Measurements from ENCODE around the gene TRIM31.

The TRIM31 gene

DNA sequence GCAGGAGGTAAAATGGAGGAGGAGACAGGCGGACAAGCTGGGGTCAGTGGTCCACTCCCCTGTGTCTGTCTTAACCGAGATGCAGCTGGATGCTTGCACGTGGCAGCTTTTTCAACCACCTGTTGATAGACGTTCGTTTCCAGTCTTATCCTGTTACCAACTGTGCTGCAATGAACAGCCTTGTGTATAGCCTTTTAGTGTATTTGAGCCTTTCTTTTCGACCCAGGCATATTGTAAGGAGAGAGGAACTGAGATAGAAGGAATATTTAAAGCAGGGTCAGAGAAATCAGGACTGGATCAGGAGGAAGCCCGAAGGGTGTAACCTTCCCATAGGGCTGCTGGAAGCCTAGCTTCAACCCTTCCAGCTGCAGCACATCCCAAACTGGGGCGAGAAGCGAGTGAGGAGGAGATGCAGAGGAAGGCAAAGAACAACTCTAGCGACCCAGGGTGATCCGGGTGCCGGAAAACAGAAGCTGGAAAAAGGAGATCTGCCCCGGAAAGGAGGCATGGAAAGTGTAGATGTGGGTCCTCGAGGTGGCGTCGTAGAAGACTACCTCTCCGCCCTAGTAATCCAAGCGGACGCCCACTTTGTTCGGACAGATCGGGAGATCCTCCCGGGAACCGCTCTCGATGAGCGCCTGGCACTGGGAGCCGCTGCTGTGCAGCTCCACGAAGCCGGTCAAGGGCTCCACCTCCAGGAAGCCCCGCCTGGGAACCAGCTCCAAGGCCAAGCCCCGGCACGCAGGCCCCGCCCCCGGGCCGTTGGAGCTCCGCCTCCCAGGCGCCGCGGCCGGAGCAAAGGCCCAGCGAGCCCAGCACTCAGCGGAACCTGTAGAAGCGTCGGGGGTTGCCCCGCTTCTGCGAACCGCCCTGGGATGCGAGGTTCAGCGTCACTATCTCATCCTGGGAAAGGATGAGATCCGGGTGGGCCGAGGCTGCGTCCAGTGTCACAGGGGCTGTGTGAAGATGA, 11.2 kb downstream of the TRIM31 start (continued):
- TF ChIP-seq ZNF645 (tag by site-specific recombination; IDR thresholded peaks at IDR 0.05) (no peak), ZNF423 (tag by site-specific recombination; IDR thresholded peaks at IDR 0.05) (no peak), ZNF843 (tag by site-specific recombination; IDR thresholded peaks at IDR 0.05) (0 out of 2 replicates have a peak, but pooled peaks have one; percentile 15), ZNF768 (tag by site-specific recombination; IDR thresholded peaks at IDR 0.05) (no peak; the same call in 1 of the 2 replicates), KLF16 (tag by site-specific recombination; IDR thresholded peaks at IDR 0.05) (no peak), ZNF112 (tag by site-specific recombination; IDR thresholded peaks at IDR 0.05) (no peak), FEZF1 (tag by site-specific recombination; IDR thresholded peaks at IDR 0.05) (no peak), ZNF555 (tag by site-specific recombination; conservative IDR thresholded peaks at IDR 0.05) (no peak), ZNF223 (tag by site-specific recombination; IDR thresholded peaks at IDR 0.05) (no peak), ZNF341 (tag by site-specific recombination; IDR thresholded peaks at IDR 0.05; ENCODE audit: low read depth) (peak; percentile 69), ZBTB6 (tag by site-specific recombination; IDR thresholded peaks at IDR 0.05) (no peak), ZNF426 (tag by site-specific recombination; IDR thresholded peaks at IDR 0.05) (no peak), ZNF10 (tag by site-specific recombination; IDR thresholded peaks at IDR 0.05) (no peak), SCRT2 (tag by site-specific recombination; IDR thresholded peaks at IDR 0.05) (peak; percentile 97), ZEB2 (tag by site-specific recombination; IDR thresholded peaks at IDR 0.05) (0 out of 2 replicates have a peak, but pooled peaks have one; percentile 3), WT1 (tag by site-specific recombination; IDR thresholded peaks at IDR 0.05) (peak; percentile 14; the same call in 1 of the 2 replicates), SALL2 (tag by site-specific recombination; IDR thresholded peaks at IDR 0.05; ENCODE audit: borderline replicate concordance) (no peak), ZNF830 (tag by site-specific recombination; IDR thresholded peaks at IDR 0.05; ENCODE audit: low read depth) (no peak), ZNF473 (tag by site-specific recombination; IDR thresholded peaks at IDR 0.05) (no peak), ZNF292 (tag by site-specific recombination; IDR thresholded peaks at IDR 0.05; ENCODE audit: borderline replicate concordance, low read depth) (no peak), TRIM28 (IDR thresholded peaks at IDR 0.05; ENCODE audit: borderline replicate concordance, low read length) (no peak), INSM2 (tag by site-specific recombination; IDR thresholded peaks at IDR 0.05) (no peak), ZXDB (tag by site-specific recombination; IDR thresholded peaks at IDR 0.05) (peak; percentile 58; the same call in 1 of the 2 replicates), ZNF311 (tag by site-specific recombination; IDR thresholded peaks at IDR 0.05; ENCODE audit: borderline replicate concordance) (no peak), KLF10 (tag by site-specific recombination; IDR thresholded peaks at IDR 0.05) (no peak), ZNF660 (tag by site-specific recombination; IDR thresholded peaks at IDR 0.05) (peak; percentile 40; the same call in 1 of the 2 replicates), ZNF664 (tag by site-specific recombination; IDR thresholded peaks at IDR 0.05) (no peak), ZNF324 (tag by site-specific recombination; IDR thresholded peaks at IDR 0.05) (no peak; the same call in 1 of the 2 replicates), ZNF701 (tag by site-specific recombination; IDR thresholded peaks at IDR 0.05) (no peak), ZNF623 (tag by site-specific recombination; IDR thresholded peaks at IDR 0.05) (peak; percentile 36), ZFP37 (tag by site-specific recombination; IDR thresholded peaks at IDR 0.05) (no peak)
- TF ChIP-seq, protein P1, sequence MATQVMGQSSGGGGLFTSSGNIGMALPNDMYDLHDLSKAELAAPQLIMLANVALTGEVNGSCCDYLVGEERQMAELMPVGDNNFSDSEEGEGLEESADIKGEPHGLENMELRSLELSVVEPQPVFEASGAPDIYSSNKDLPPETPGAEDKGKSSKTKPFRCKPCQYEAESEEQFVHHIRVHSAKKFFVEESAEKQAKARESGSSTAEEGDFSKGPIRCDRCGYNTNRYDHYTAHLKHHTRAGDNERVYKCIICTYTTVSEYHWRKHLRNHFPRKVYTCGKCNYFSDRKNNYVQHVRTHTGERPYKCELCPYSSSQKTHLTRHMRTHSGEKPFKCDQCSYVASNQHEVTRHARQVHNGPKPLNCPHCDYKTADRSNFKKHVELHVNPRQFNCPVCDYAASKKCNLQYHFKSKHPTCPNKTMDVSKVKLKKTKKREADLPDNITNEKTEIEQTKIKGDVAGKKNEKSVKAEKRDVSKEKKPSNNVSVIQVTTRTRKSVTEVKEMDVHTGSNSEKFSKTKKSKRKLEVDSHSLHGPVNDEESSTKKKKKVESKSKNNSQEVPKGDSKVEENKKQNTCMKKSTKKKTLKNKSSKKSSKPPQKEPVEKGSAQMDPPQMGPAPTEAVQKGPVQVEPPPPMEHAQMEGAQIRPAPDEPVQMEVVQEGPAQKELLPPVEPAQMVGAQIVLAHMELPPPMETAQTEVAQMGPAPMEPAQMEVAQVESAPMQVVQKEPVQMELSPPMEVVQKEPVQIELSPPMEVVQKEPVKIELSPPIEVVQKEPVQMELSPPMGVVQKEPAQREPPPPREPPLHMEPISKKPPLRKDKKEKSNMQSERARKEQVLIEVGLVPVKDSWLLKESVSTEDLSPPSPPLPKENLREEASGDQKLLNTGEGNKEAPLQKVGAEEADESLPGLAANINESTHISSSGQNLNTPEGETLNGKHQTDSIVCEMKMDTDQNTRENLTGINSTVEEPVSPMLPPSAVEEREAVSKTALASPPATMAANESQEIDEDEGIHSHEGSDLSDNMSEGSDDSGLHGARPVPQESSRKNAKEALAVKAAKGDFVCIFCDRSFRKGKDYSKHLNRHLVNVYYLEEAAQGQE (tag by site-specific recombination; IDR thresholded peaks at IDR 0.05): no peak
- TF ChIP-seq, protein P2, sequence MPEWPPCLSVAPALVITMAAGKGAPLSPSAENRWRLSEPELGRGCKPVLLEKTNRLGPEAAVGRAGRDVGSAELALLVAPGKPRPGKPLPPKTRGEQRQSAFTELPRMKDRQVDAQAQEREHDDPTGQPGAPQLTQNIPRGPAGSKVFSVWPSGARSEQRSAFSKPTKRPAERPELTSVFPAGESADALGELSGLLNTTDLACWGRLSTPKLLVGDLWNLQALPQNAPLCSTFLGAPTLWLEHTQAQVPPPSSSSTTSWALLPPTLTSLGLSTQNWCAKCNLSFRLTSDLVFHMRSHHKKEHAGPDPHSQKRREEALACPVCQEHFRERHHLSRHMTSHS (tag by site-specific recombination; IDR thresholded peaks at IDR 0.05): no peak
